GM12873 (cell line): ENCODE measurements around the gene GALNT17.

Experiments used
- CTCF ChIP-seq: IDR thresholded peaks from 2 replicates; pipeline ENCODE4 v1.5.1; 2012; ENCODE audit warnings: low read depth, mild to moderate bottlenecking, moderate library complexity, low read length, control low read depth; ENCODE audit not compliant: insufficient read depth; ENCODE audit errors: missing control alignments

GALNT17 gene

GRCh38 chr7:71539615-71540014, 407.7 kb downstream of the GALNT17 start:
- no peak for TF ChIP-seq CTCF

GRCh38 chr7:71541707-71542353, 409.9 kb downstream of the GALNT17 start:
- no peak for TF ChIP-seq CTCF

GRCh38 chr7:71543396-71543795, 411.5 kb downstream of the GALNT17 start:
- no peak for TF ChIP-seq CTCF

- no peak for TF ChIP-seq CTCF
Measured at GRCh38 chr7:71544816-71545215, 412.9 kb downstream of the GALNT17 start.

GRCh38 chr7:71547426-71547825, 415.5 kb downstream of the GALNT17 start:
- no peak for TF ChIP-seq CTCF

DNA sequence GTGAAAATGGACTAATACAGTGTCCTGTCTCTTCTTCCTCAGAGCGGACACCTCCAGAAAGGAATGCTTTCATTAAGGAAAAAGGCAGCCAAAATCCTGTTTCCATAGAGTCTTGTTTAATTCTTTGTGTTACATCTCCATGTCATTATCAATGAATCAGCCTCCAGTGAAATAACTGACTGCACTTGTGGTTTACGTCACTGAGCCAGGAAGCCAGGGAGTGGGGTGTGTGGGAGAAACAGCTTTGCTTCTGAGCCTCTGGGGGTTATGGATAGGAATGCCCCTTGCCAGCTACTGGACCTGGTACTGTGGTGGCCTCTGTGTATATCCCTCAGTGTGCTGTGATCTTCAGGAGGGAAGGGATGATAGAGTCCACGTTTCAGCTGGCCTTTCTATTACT, 416.8 kb downstream of the GALNT17 start:
- TF ChIP-seq CTCF: no peak

DNA sequence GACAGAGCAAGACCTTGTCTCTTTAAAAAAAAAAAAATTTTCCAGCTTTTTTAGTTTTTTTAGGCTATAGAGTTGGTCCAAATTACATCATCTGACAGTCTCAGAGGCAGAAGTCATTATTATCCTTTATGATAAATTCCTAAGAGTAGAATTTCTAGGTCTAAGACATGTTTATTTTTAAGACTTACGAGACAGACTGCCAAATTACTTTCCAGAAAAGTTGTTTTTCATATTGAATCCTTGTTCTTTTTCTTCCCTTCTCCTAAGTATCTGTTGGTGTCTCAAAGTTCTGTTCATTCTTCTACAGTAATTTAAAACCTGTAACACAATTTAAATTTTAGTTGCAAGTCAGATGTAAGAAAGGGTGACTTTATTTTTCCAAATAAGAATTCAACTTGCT, 421.4 kb downstream of the GALNT17 start:
- no peak for TF ChIP-seq CTCF
